ENCODE results near the gene DOK6.

DOK6 gene

GRCh38 chr18:69691008-69691760 is 290.5 kb downstream of the DOK6 start:
- DNase-seq, result no peak

GRCh38 chr18:69697069-69697468 is 296.4 kb downstream of the DOK6 start:
- no peak for DNase-seq

DNA sequence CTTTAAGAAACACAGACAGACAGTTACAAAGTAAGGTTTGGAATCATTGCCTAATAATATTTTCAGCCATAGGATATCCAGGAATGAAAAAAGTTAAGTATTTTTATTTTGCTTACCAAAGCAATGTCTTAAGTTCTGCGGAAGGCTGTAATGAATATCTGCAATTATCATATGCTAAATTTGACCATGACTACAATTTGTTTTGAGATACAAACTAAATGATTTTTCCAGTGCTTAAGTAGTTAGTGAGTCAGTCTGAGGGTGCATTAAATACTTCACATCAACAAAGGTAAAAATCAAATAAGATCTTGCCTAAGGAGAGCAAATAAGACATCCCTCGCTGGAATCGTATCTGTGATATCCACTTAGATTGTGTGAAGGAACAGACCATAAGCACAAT is 297.0 kb downstream of the DOK6 start:
- DNase-seq, result no peak

DNA sequence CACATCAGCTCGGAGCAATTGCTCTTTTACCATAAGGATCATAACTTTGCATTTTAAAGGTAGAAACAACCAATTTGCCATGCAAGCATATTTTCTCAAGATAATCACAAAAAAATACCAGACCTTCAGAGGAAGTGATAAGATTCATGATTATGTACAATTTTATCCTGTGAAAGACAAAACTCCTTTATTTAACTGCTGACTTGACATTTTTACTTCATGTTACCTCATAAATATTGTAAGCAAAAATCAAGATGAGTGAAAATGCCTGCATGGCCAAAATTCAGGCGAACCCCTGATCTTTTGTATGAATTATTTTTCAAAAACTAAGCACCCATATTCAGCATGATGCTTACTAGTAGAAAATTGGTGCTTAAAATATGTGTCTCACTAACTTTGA is 300.6 kb downstream of the DOK6 start:
- no peak for DNase-seq

DNA sequence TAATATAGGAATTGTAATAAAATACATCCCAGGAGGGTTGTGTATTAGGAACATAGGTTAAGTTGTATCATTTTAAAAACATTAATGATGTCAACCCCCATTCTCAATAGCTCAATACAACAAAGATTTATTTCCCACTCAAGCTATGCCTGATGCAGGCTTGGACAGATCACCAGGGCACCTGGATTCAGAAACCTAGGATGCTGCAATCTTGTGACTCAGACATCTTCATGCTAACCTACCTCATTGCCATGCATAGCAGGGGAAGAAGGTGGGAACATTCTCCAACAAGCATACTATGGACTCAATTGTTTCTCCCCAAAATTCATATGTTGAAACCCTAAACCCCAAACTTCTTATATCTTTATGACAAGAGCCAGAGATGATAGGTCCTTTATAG is 302.8 kb downstream of the DOK6 start:
- DNase-seq, result no peak

- DNase-seq, result no peak
Observed at GRCh38 chr18:69705987-69706386, 305.3 kb downstream of the DOK6 start.

DNA sequence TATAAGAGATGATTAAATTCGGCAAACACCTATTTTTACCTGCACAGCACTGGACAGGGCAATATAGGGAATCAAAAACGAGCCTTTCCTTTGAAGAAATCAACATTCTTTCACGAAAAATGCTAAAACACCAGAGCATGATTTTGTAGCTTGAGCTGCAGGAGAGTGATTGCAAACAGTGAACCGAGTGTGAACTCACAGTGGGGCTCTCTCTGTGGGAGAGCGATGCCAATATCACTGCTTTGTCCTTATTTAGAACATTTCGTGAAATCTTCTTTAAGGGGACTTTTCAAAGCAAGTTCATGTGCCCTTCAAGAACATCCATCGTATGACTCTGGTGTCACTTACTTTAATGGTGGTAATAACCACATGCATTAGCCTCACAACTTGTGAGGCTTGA is 308.2 kb downstream of the DOK6 start:
- DNase-seq, result no peak

DNA sequence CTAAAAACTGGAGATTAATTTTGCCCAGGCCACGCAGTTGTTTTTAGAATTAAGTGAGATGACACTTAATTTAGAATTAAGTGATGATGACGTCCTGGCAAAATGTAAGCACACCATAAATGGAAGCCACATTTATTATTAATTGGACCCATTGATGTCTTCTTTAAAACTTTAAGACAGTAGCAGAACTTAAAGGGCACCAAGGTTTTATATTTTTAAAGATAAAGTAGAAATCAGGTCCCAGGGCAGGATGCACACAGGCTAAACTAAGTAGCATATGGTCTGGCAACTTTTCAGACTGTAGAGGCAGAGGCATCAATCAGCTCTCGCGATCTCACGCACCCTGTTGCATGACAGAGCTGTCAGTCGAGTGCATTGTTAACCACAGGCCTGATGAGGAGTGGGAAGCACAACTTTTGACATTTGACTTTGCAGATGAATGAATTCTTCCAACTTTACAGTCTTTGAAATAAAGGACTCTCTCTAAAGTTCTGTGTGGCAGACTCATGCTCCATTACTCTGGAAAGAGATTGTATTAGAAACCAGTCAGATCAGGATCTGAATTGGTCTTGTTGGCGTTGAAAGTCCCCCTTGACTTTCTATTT is 314.6 kb downstream of the DOK6 start:
- DNase-seq, result no peak

- DNase-seq, result no peak
Observed at GRCh38 chr18:69717586-69717985, 316.9 kb downstream of the DOK6 start.

DNA sequence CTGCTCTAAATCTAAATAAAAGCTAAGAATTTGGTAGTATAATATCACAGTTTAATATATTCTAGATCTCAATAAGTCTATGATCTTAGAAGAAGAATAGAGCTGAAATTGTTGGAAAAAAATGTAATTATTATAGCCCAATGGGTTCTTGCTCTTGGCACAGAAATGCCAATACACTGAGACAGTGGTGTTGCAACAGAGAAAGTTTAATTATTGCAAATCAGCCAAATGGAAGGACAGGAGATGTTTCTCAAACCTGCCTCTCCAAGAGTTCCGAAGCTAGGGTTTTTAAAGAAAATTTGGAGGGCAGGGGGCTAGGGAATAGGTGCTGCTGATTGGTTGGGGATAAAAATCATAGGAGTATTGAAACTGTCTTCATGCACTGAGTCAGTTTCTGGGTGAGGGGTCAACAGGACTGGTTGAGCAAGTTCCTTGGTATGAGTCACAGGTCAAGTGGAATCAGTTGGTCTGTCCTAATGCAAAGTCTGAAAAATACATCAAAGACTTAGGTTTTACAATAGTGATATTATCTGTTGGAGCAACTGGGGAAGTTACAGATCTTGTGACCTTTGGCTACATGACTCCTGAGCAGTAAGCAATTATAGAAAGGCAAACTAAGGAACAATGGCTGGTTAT is 318.3 kb downstream of the DOK6 start:
- no peak for DNase-seq

- DNase-seq, result no peak
Observed at GRCh38 chr18:69720422-69720821, 319.7 kb downstream of the DOK6 start.

DNA sequence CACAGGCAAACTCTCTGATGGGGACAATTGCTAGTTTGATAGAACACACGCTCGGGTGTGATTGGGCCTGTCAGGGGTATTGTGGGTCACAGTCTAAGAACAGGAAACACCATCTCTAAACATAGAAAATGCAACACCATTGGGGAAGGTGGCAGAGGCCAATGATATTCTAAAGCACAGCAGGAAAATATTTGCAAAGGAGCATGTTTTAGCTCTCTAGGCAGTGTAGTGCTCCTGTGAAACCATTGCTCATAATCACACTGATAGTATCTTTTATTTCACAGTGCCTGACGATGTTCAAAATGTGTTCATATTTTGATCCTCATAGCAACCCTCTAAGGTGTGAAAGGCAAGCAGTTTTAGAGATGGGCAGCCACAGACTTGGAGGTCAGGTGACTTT is 322.7 kb downstream of the DOK6 start:
- no peak for DNase-seq

DNA sequence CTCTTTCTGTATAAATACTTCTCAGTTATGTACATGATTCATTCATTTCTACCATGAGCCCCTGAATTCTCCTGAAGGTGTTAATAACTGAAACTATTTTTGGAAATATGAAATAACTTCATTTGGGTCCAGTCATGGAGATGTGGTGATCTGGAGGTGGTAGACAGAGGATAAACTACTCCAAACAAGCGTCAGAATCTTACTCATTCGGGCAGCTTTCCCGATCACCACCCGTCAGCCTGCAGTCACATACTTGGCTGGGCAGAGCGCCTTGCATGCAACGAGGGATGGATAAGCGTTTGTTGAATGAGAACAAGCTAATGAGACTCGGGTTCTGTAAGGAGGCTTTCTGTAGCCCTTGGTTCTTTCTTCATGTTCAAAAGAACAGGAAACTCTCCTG is 324.3 kb downstream of the DOK6 start:
- no peak for DNase-seq

- DNase-seq, result no peak
Observed at GRCh38 chr18:69725855-69726508, 325.3 kb downstream of the DOK6 start.

GRCh38 chr18:69727912-69728572 is 327.4 kb downstream of the DOK6 start:
- DNase-seq, result no peak

DNA sequence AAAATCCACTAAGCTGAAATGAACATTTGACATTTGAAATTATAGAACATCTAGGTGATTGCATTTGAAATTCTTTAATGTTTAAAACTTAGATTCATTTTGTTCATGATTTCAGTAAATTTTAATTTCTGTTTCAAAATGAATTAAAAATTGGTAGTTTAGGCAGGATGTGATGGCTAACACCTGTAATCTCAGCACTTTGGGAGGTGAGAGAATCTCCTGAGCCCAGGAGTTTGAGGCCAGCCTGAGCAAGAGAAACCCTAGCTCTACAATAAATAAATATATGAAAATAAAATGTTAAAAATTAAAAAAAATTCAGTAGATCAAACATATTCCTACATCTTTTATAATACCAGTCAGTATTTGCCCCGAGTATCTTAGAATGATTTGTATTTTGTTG is 330.0 kb downstream of the DOK6 start:
- no peak for DNase-seq

- DNase-seq, result no peak
Observed at GRCh38 chr18:69734536-69734935, 333.8 kb downstream of the DOK6 start.

DNA sequence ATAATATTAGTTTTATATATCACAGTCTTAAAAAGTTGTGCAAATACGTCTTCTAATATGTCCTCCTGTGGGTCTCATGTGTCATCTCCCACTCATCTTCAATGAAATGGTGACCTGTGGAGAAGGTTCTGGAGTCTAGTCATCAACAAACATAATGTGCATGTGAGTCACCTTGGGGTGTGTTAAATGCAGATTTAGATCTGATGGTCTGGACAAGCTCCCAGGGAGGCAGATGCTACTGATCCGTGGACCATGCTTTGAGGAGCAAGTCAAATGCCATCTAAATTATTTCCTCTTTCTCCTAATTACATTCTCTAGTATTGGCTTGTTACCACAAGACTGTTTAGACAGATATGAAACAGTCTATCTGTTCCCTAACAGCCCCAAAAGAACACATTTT is 336.0 kb downstream of the DOK6 start:
- no peak for DNase-seq

DNA sequence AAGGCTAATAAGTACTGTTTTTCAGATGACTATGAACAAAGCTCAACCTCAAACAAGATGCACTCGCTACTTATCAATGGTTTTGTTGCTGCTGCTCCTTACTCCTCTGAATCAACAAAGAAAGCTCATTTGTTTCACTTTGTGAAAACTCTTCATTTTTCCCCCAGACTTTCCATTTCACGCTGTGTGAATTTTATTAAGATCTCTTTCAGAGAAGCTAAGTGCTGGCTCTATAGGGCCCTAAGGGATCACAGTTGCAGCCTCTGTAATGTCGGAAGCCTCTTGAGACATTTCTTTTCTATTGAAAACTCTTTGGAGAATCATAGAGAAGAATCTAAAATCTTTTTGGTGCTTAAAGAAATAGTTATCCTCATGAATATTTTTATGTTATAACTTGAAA is 337.2 kb downstream of the DOK6 start:
- no peak for DNase-seq

DNA sequence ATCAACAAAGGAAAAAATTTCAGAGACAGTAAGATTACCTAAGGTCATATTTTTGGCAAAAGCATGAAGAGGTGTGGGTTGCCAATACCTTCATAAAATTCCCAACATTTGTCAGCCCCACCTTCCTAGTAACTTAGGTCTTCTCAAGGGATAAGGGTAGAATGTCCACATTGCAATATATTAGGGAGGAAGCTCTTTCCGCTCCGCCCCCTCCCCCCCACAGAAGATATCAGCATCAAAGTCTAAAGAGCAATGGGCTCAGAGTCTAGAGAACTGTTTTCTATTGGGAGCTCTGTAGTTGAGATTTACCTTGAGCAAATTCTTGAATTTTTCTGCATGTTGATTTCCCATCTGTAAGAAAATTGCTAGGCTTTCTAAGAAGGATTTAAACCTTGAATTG is 346.7 kb downstream of the DOK6 start:
- DNase-seq, result no peak

DNA sequence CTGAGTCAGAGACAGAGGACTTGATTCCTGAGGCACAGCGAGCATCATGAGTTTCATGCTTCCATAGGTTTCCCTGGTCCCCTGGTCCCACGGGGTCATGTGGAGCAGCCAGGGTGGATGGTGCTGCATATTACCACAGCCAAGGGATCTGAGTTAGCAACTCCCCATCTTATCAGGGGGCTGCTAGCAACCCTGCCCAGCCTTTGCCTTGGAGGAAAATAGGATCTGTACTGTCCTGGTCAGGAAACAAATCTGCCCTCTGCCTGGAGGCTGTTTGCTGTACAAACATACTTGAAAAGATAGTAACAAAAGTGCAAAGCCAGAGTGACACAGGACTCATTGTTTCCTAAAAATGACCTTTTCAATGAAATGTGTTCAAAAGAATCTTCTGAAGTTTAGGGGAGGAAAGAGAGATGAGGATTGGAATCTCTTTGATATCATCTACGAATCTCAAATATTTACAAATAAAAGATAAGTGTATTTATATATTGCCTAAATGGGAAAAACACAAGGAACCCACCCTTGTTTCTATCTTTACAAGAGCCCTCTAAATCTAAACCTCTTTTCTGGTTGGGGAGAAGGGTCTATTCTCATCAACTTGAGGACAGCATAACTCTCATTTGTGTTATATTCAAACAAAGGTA is 352.2 kb downstream of the DOK6 start:
- no peak for DNase-seq

- no peak for DNase-seq
Observed at GRCh38 chr18:69754108-69754507, 353.4 kb downstream of the DOK6 start.

DNA sequence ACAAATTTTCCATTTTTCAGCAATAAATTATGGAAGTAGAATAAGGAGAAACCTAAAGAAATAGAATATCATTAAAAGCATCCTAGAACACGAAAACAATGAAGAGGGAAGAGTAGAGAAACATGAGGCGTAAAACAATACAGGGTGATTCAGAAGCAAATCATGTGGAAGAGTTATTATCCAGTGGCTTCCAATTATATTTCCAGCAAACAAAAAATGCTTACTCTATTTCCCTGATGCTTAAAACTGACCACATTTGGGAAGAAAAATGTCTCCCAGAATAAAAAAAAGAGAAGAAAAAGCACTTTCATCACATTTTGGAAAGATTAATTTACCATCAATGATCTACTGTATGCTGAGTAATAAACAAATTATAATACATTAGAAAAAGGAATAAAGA is 354.4 kb downstream of the DOK6 start:
- DNase-seq, result no peak

All from activated CD4-positive, alpha-beta T cell treated with anti-CD3 and anti-CD28 coated beads, Interleukin-2, amount 50 U/mL, for 4 hours (primary cell).